ENCODE measurements around the gene TGM1. TPM values are rescaled to one million over a fixed set of nuclear protein-coding genes. Genes with fewer than 3 reads are reported as not detected.

Gene TGM1
- polyA plus RNA-seq, 1 of the 3 experiments (the other 2 are of a cell fraction): 2.7 TPM

GRCh38 chr14:24254630-24255392 lies 8.2 kb downstream of the TGM1 start:
- Histone ChIP-seq H3K79me2 (ENCODE audit: insufficient read depth) (no peaks in the 10 kb centered on the region), H3K27me3 (ENCODE audit: insufficient read depth) (no peaks in the 10 kb centered on the region), H3K9me2 (no peaks in the 10 kb centered on the region), H3K4me1 (ENCODE audit: control insufficient read depth in 1 of 2, insufficient read depth in 2 of 2, low read depth in 1 of 2, low read length in 1 of 2) (peaks cover 0 to 3% of the 10 kb centered on the region in 2 experiments; a peak in 1 of 4 replicates), H3F3A (replicated peaks; ENCODE audit: insufficient read depth) (peaks cover 5% of the 10 kb centered on the region), H3K9ac (no peak overlapping the region), H3K4me2 (no peak overlapping the region), H2AFZ (ENCODE audit: low read depth) (no peak overlapping the region), H3K27ac (ENCODE audit: low read depth in 2 of 2, low read length in 1 of 2) (no peak overlapping the region), H3K36me3 (replicated peaks in 1 of 2; ENCODE audit: control insufficient read depth in 1 of 2, insufficient read depth in 2 of 2, low read length in 1 of 2) (peaks cover 0 to 3% of the 10 kb centered on the region in 2 experiments), H3K9me3 (no peaks in the 10 kb centered on the region), H4K20me1 (ENCODE audit: insufficient read depth) (no peaks in the 10 kb centered on the region), H3K4me3 (ENCODE audit: low read depth in 2 of 2, low read length in 1 of 2) (no peak overlapping the region)
- ChIA-PET CTCF (interaction anchor here (1.2 to 4.0 kb wide), 2 partner anchors 42 to 53 kb away, joined by 3 to 13 read pairs; partner anchors contain the start of gene CIDEB), POLR2A (no interaction called here)
- DNase-seq: no peak
- 97% methylated on average over 12 of the region's 19 CpGs for WGBS (ENCODE audit: low lambda C conversion rate)
- no peak for TF ChIP-seq FOXJ3 (CRISPR knock-in tag; IDR thresholded peaks at IDR 0.05)
- TF ChIP-seq RFX5 (IDR thresholded peaks at IDR 0.05; ENCODE audit: low read length): no peak
- no peak for TF ChIP-seq SIN3A (IDR thresholded peaks at IDR 0.05; ENCODE audit: borderline replicate concordance, low read depth, low read length)
- TF ChIP-seq GATA2 (CRISPR knock-in tag; IDR thresholded peaks at IDR 0.05): no peak
- TF ChIP-seq RAD21 (IDR thresholded peaks at IDR 0.05; ENCODE audit: low read length): no peak
- no peak for TF ChIP-seq MEF2A (IDR thresholded peaks at IDR 0.05; ENCODE audit: borderline replicate concordance, low read depth)
- no peak for TF ChIP-seq RCOR1 (IDR thresholded peaks at IDR 0.05; ENCODE audit: low read length)

GRCh38 chr14:24253936-24254335 lies 9.0 kb downstream of the TGM1 start:
- H3K27ac ChIP-seq (ENCODE audit: low read depth in 2 of 2, low read length in 1 of 2): no peak overlapping the region
- no peaks in the 10 kb centered on the region for H3K27me3 ChIP-seq (ENCODE audit: insufficient read depth)
- H3K4me2 ChIP-seq: no peak overlapping the region
- TF ChIP-seq RCOR1 (IDR thresholded peaks at IDR 0.05; ENCODE audit: low read length): no peak
- TF ChIP-seq ELF1 (IDR thresholded peaks at IDR 0.05): no peak
- TF ChIP-seq FOSL2 (IDR thresholded peaks at IDR 0.05; ENCODE audit: borderline replicate concordance, low read depth): no peak
- no peak for TF ChIP-seq GABPA (IDR thresholded peaks at IDR 0.05; ENCODE audit: low read depth)
- no peak for TF ChIP-seq SMC3 (IDR thresholded peaks at IDR 0.05; ENCODE audit: low read depth, low read length)
- no peak for TF ChIP-seq RFX5 (IDR thresholded peaks at IDR 0.05; ENCODE audit: low read length)
- TF ChIP-seq FOXM1 (IDR thresholded peaks at IDR 0.05; ENCODE audit: low read depth): no peak
- TF ChIP-seq CTCF (IDR thresholded peaks at IDR 0.05): no peak
- TF ChIP-seq TAF1 (IDR thresholded peaks at IDR 0.05; ENCODE audit: borderline replicate concordance, low read depth, low read length): no peak
- no peak for TF ChIP-seq RXRA (IDR thresholded peaks at IDR 0.05; ENCODE audit: borderline replicate concordance, low read depth)
- no peak for TF ChIP-seq TCF12 (IDR thresholded peaks at IDR 0.05)
- no peak for TF ChIP-seq NRF1 (IDR thresholded peaks at IDR 0.05; ENCODE audit: low read depth, low read length)
- TF ChIP-seq IRF3 (IDR thresholded peaks at IDR 0.05; ENCODE audit: low read depth, low read length): no peak
- TF ChIP-seq EZH2phosphoT487 (IDR thresholded peaks at IDR 0.05; ENCODE audit: borderline replicate concordance, low read depth): no peak
- TF ChIP-seq TEAD4 (IDR thresholded peaks at IDR 0.05; ENCODE audit: borderline replicate concordance, insufficient read depth): no peak
- no peak for TF ChIP-seq EP300 (IDR thresholded peaks at IDR 0.05; ENCODE audit: borderline replicate concordance in 1 of 2, low read depth in 1 of 2, low read length in 1 of 2)
- TF ChIP-seq REST (IDR thresholded peaks at IDR 0.05; ENCODE audit: low read depth, low read length): no peak
- no peak overlapping the region for H2AFZ ChIP-seq (ENCODE audit: low read depth)
- DNase-seq: no peak
- ChIA-PET POLR2A (no interaction called here), CTCF (interaction anchor here (1.8 to 4.5 kb wide), 2 partner anchors 11 to 17 kb away, joined by 4 to 31 read pairs; partner anchors contain the start of genes RABGGTA and TINF2)
- no peaks in the 10 kb centered on the region for H3K9me2 ChIP-seq
- no peak overlapping the region for H3K9ac ChIP-seq
- no peaks in the 10 kb centered on the region for H4K20me1 ChIP-seq (ENCODE audit: insufficient read depth)
- peaks cover 0 to 3% of the 10 kb centered on the region in 2 experiments for H3K36me3 ChIP-seq (replicated peaks in 1 of 2; ENCODE audit: control insufficient read depth in 1 of 2, insufficient read depth in 2 of 2, low read length in 1 of 2)
- H3K79me2 ChIP-seq (ENCODE audit: insufficient read depth): no peaks in the 10 kb centered on the region
- H3K9me3 ChIP-seq: no peaks in the 10 kb centered on the region
- H3F3A ChIP-seq (replicated peaks; ENCODE audit: insufficient read depth): peaks cover 5% of the 10 kb centered on the region
- 74% methylated on average over 7 of the region's 7 CpGs for WGBS (ENCODE audit: low lambda C conversion rate)
- H3K4me3 ChIP-seq (ENCODE audit: low read depth in 2 of 2, low read length in 1 of 2): no peak overlapping the region
- H3K4me1 ChIP-seq (ENCODE audit: control insufficient read depth in 1 of 2, insufficient read depth in 2 of 2, low read depth in 1 of 2, low read length in 1 of 2): peaks cover 0 to 2% of the 10 kb centered on the region in 2 experiments; a peak in 1 of 4 replicates

Measured in SK-N-SH (cell line).